HG02981 (cell line): ENCODE data around the gene DPP4.

Experiments
- ATAC-seq: cut with Tn5 transposase; IDR thresholded peaks from one replicate; pipeline ENCODE4 v1.9.1; 2021; ENCODE audit warnings: mild to moderate bottlenecking, moderate library complexity; ENCODE audit not compliant: unreplicated experiment

The DPP4 gene

GRCh38 chr2:162073888-162074631, at the start of gene DPP4:
TSS of gene DPP4 (minus strand) at chr2:162074215. CDS start at chr2:162073981, 234 bp downstream.
- ATAC-seq: peak; percentile 91

DNA sequence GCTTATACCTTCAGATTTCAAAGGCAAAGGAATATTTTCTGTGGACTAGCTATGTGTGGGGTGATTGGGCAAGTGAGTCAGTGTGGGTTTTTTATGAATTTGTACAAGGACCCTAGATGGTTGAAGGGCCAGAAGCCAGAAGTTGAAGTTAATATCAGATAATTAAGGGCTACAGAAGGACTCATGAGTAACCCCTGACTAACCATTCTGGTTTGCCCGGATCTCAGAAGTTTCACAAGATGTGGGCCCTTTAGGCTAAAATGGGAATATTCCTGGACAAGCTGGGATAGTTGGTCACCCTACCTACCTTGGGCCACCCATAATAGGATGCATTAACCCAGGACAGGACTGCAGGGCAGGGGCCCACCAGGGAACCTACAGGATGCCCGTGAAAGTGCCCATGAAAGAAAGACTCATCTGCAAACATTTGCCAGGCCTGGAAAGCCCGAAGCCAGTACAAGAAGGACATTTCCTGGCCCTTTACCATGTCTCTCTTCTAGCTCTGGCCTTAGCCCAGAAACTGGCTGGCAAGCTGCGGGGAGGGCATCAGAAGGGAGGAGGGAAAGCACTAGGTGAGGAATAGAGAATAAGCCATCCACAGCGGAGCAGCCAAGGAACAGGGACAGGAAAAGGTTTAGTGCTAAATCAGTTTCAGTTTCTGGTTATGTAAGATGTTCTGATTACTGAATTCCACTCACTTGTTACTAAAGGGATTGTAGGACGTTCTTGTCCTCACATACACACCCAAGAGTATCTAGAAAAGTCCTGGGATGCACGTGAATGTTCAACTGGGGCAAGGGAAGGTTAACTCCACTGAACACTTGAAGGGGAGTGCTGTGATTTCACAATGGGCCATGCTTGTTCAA, 44.4 kb upstream of the DPP4 start:
- no peak for ATAC-seq

GRCh38 chr2:162116352-162116751, 42.3 kb upstream of the DPP4 start:
- no peak for ATAC-seq

DNA sequence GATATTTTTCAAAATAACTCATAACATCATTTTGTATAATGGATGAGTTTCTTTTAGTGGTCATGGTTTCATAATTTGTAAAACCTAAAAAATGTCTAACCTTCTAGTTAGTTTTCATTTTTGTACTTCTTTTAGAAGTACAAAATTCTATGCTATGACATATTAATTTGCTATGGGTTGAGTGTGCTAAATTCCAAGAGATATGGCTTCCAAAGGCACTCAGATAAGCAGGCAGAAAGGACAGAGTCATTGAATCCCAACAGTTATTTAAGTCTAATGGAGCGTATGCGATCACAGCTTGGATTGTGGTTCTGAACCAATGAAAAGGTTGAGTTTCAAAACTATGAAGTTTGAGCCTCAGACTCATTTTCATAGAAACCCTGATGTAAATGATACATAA, 41.1 kb upstream of the DPP4 start:
- ATAC-seq: no peak

- no peak for ATAC-seq
Measured at GRCh38 chr2:162114271-162114670, 40.3 kb upstream of the DPP4 start.

- no peak for ATAC-seq
Measured at GRCh38 chr2:162113776-162114168, 39.8 kb upstream of the DPP4 start.

DNA sequence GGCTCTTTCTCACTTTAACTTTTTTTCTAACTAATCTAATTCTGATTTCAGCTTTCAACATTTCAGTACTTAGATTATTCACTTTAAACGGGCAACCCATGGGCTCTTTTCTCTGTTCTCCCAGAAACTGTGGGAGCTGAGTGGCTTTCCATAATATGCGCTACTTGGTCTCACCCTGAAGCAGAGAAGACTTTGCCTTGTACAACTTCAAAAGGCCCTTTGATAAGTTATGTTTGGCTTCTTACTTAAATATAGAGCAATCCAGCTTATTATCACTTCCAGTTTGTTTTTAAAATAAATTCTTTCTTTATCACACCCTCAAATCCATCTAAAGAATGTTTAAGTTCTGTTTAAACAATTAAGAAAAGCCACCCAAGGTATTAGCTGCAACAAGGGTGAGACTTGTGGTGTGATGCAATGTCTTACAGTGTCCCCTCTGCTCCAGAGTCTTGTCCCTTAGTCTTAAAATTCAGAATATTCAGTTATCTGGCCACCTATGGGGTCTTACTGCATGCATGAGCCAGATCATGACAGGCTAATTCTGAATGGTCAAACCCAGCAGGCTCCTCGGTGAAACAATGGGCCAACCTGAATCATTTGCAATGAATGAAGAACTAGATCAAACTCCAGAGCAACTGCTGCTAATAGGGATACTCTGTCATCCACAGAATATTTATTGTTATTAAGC, 39.2 kb upstream of the DPP4 start:
- no peak for ATAC-seq

DNA sequence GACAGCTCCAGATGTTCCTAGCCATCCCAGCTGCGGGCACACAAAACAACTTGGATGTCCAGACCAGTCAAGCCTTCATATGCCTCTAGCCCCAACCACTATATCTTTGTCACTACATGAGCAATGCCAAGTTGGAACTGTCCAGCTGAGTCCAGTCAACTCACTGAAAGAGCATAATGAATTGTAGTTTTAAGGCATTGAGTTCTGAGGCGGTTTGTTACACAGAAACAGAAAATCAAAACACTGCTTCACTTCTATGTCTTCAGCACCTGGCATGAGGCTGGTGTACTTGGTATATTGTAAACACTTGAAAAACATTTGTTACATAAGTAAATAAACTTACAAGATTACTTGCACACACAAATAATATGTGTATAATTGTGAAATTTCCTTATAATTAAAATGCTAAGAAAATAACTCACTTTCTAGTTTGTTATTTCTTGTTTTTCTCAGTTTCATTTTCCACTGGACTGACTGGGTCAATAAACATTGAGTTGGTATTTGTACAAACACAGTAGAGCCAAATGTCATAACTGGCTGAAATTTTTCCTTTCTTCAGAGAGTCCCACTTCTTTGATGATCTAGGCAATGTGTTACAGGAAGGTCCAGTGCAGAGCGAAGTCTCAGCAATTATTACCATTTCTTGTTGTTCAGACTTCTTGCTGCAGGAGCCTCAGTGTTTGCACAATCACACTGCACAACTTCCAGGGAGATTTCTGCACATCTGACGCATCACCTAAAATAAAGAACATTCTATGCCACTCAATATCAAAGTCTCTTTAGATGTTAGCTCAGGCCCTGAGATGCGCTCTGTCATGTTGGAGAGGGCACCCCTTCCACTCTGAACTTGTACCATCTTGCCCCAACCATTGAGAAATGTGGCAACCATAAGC, 38.2 kb upstream of the DPP4 start:
- ATAC-seq: no peak

- ATAC-seq: no peak
Measured at GRCh38 chr2:162107361-162107901, 33.4 kb upstream of the DPP4 start.

DNA sequence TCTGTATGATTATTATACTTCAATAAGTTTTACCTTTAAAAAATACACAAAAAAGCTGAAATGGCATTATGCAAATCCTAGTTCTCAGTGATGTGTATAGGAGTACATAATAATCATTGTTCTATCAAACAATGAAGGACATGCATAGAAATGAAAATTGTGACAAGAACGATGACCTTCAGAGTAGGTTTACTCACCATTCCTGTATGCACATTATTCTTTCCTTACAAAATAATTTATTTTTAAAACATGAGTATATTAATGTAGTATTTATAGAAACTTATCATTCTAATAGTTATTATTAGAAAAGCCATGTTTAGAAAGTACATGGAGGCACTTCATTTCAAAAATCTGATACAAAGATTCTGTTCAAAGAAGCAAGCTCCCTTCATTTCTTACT, 32.7 kb upstream of the DPP4 start:
- ATAC-seq: no peak

DNA sequence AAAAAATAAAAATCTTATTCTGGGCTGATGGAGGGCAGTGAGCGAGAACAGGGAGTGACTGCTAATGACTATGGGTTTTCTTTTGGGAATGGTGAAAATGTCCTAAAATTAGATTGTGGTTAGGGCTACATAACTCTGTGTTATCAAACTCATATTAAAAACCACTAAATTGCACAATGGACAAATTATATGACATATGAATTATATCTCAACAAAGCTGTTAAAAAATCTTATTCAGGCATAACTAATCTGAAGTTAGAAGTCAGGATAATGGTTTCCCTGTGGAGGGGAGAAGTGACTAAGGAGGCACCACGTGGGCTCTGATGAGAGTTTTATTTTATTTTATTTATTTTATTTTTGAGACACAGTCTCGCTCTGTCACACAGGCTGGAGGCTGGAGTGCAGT, 32.1 kb upstream of the DPP4 start:
- no peak for ATAC-seq

DNA sequence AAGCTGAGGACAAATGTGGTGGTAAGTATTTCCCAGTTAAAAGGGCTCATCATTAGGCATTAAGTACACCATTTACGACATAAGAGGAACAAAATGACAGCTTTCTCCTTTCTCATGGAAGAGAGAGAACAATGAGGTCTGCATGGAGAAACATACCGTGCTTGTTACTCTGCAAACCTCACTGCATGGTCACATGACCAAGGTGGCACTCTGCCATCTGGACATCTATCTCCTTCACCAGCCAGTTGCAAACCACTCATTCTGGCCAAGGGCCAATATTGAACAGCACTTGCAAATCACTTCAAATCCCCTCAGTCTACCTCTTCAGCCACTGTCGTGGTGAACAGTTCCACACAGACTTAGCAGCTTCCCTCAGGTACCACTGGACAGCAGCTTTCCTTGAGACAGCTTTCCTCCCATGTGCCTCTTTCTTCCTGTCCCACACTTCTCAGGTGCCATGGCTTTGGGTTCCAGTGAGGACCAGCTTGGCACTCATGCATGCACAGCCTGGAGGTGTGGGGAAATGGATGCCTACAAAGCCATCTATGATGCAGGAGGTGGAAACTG, 29.5 kb upstream of the DPP4 start:
- ATAC-seq: no peak

GRCh38 chr2:162100579-162100978, 26.6 kb upstream of the DPP4 start:
- no peak for ATAC-seq

- no peak for ATAC-seq
Measured at GRCh38 chr2:162099836-162100235, 25.8 kb upstream of the DPP4 start.

- ATAC-seq: no peak
Measured at GRCh38 chr2:162092658-162093556, 18.9 kb upstream of the DPP4 start.

DNA sequence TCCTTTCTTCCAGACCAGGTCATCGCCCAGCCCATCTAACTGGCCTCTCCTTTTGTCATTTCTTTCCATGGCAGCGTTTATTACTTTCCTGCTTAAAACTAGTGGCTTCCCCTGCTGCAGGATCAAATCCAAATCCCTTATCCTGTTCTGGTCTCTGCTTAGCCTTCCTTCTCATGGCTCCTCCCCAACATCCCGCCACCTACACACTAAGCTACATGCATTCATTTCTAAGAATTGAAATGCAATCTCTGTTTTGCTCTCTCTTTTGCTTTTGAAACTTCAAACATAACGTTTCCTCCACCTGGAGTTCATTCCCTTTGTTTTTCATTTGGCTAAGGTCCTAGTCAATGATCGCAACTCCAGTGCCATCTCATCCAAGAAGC, 18.0 kb upstream of the DPP4 start:
- ATAC-seq: no peak

- ATAC-seq: peak; percentile 53
Measured at GRCh38 chr2:162091325-162092007, 17.5 kb upstream of the DPP4 start.

DNA sequence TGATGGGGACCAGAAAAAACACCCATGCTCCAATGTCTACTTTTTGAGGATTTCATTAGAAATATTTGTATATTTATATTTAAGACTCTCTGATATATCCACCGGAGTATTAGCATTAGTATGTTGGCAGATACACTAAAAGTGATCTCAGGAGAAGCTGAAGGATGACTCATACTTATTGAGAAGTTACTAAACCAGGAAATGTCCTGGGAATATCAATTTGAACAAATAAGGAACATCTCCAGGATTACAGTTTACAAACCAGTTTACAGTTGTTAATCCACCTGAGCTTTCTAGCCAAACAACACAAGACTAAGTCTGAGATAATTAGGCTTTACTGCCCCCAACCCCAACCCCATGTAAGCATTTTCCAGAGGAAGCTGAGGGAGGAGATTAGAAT, 16.1 kb upstream of the DPP4 start:
- no peak for ATAC-seq
